ENCODE measurements around the gene HBEGF. TPM values are rescaled to one million over a fixed set of nuclear protein-coding genes. Genes with fewer than 3 reads are reported as not detected.
A peak's percentile ranks its signal among the peaks of the same experiment; 100 is the strongest.

HBEGF gene
- total and polyA plus RNA-seq, 2 experiments from 2014 or later: 2.2 to 2.9 TPM

- H3F3A ChIP-seq (replicated peaks; ENCODE audit: low read depth): no peaks in the 10 kb centered on the region
- 0 out of 2 replicates have a peak, but pooled peaks cover 4% of the 10 kb centered on the region for H3K36me3 ChIP-seq (ENCODE audit: insufficient read depth)
- 0 out of 2 replicates have a peak, but pooled peaks cover 7% of the 10 kb centered on the region for H3K4me1 ChIP-seq (ENCODE audit: insufficient read depth)
- Mint-ChIP-seq H3K4me3 (peak overlapping the region; percentile 45; the same call in 2 of the 3 replicates), H3K27me3 (ENCODE audit: insufficient read depth, low read depth, poor library complexity) (peaks cover 6% of the 10 kb centered on the region), H3K9me3 (no peaks in the 10 kb centered on the region), H3K27ac (no peak overlapping the region), H3K4me1 (peaks cover 4% of the 10 kb centered on the region; the same call in 2 of the 3 replicates), H3K36me3 (ENCODE audit: low read depth) (peaks cover 8% of the 10 kb centered on the region; the same call in 2 of the 3 replicates)
- H3K27ac ChIP-seq (ENCODE audit: low read depth): peak overlapping the region; percentile 76; the same call in 1 of the 2 replicates
- no peak overlapping the region for H3K4me2 ChIP-seq
- no peak overlapping the region for H3K4me3 ChIP-seq
- ATAC-seq: no peak
- no peak for TF ChIP-seq ZNF462 (CRISPR knock-in tag; IDR thresholded peaks at IDR 0.05)
- no peak for TF ChIP-seq EZH2 (IDR thresholded peaks at IDR 0.05; ENCODE audit: low read depth, unreplicated experiment)
- TF ChIP-seq CREB1 (CRISPR knock-in tag; IDR thresholded peaks at IDR 0.05; ENCODE audit: low read depth): no peak
- TF ChIP-seq EZH2phosphoT487 (IDR thresholded peaks at IDR 0.05; ENCODE audit: unreplicated experiment): no peak
- TF ChIP-seq ZNF331 (CRISPR knock-in tag; IDR thresholded peaks at IDR 0.05; ENCODE audit: low read depth): no peak
- TF ChIP-seq, protein P1, sequence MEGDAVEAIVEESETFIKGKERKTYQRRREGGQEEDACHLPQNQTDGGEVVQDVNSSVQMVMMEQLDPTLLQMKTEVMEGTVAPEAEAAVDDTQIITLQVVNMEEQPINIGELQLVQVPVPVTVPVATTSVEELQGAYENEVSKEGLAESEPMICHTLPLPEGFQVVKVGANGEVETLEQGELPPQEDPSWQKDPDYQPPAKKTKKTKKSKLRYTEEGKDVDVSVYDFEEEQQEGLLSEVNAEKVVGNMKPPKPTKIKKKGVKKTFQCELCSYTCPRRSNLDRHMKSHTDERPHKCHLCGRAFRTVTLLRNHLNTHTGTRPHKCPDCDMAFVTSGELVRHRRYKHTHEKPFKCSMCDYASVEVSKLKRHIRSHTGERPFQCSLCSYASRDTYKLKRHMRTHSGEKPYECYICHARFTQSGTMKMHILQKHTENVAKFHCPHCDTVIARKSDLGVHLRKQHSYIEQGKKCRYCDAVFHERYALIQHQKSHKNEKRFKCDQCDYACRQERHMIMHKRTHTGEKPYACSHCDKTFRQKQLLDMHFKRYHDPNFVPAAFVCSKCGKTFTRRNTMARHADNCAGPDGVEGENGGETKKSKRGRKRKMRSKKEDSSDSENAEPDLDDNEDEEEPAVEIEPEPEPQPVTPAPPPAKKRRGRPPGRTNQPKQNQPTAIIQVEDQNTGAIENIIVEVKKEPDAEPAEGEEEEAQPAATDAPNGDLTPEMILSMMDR (conservative IDR thresholded peaks at IDR 0.05; ENCODE audit: low read depth in 2 of 2): no peak
- no peak for TF ChIP-seq ZNF114 (CRISPR knock-in tag; IDR thresholded peaks at IDR 0.05)
- no peaks in the 10 kb centered on the region for H3K27me3 ChIP-seq (ENCODE audit: insufficient read depth)
- DNase-seq (ENCODE audit: low spot score): no peak
- H4K20me1 ChIP-seq (replicated peaks; ENCODE audit: insufficient read depth): no peaks in the 10 kb centered on the region
- H3K79me2 ChIP-seq (replicated peaks; ENCODE audit: insufficient read depth): peaks cover 36% of the 10 kb centered on the region
- no peak overlapping the region for H2AFZ ChIP-seq
- no peaks in the 10 kb centered on the region for H3K9me2 ChIP-seq (ENCODE audit: insufficient read depth)
These were observed 42.4 kb downstream of the HBEGF start for GRCh38 chr5:140303966-140304365.

Data from GM23338 (cell line).